Activated naive CD4-positive, alpha-beta T cell treated with anti-CD3 and anti-CD28 coated beads for 36 hours (primary cell): ENCODE data around the gene GSTK1. TPM values are rescaled to one million over a fixed set of nuclear protein-coding genes. Genes with fewer than 3 reads are reported as not detected.
A peak's percentile ranks its signal among the peaks of the same experiment; 100 is the strongest.

Experiments used
- CTCF ChIA-PET: fragments of 350-600 bp; sonication (Branson Sonifier 250); formaldehyde crosslinking; loops from one replicate; lab custom pipeline; 2021; ENCODE audit warnings: antibody characterized with exemption; lab: Charles Lee
- DNase-seq: peaks from one replicate; pipeline ENCODE4 v3.0.0-alpha.2; 2020
- H3K27ac Mint-ChIP-seq: one replicate; pipeline ENCODE4 v1.8.0; 2021; ENCODE audit warnings: mild to moderate bottlenecking, mixed read lengths
- H3K27me3 Mint-ChIP-seq: one replicate; pipeline ENCODE4 v1.8.0; 2021; ENCODE audit warnings: low read depth, mixed read lengths
- H3K36me3 Mint-ChIP-seq: one replicate; pipeline ENCODE4 v1.8.0; 2021; ENCODE audit warnings: low read depth, mixed read lengths
- H3K4me1 Mint-ChIP-seq: one replicate; pipeline ENCODE4 v1.8.0; 2021; ENCODE audit warnings: low read depth, mixed read lengths
- H3K4me3 Mint-ChIP-seq: one replicate; pipeline ENCODE4 v1.8.0; 2021; ENCODE audit warnings: mild to moderate bottlenecking, moderate library complexity, mixed read lengths
- H3K9me3 Mint-ChIP-seq: one replicate; pipeline ENCODE4 v1.8.0; 2021; ENCODE audit warnings: mixed read lengths
- intact Hi-C: fragments of 100-400 bp; cut with micrococcal nuclease; formaldehyde crosslinking; loops from one replicate; pipeline ENCODE4 v1.15.1; 2023
- total RNA-seq, 2 experiments: library from RNA; stranded (reverse); gene quantifications; one replicate each; pipeline ENCODE4 v1.2.3, GENCODE V29; 2021

Gene GSTK1
- total RNA-seq, 2 experiments from 2014 or later = 186 to 187 TPM

- CTCF ChIA-PET = interaction anchor here (0.6 to 6.7 kb wide), 54 partner anchors 8 to 894 kb away, joined by 3 to 137 read pairs (median 6); partner anchors contain the start of genes CASP2, EPHA1 and GSTK1
- Mint-ChIP-seq H3K27ac (no peak overlapping the region), H3K4me1 (peaks cover 22% of the 10 kb centered on the region), H3K4me3 (no peak overlapping the region), H3K27me3 (peaks cover 1% of the 10 kb centered on the region), H3K9me3 (peaks cover 16% of the 10 kb centered on the region), H3K36me3 (peaks cover 2% of the 10 kb centered on the region)
- DNase-seq = peak; percentile 85
- intact Hi-C loops = loop anchor here (1.0 to 10.0 kb wide), 5 partner anchors 21 to 884 kb away; partner anchors contain the start of gene OR2A14
Measured at GRCh38 chr7:143240291-143241168, 22.7 kb upstream of the GSTK1 start.

DNA sequence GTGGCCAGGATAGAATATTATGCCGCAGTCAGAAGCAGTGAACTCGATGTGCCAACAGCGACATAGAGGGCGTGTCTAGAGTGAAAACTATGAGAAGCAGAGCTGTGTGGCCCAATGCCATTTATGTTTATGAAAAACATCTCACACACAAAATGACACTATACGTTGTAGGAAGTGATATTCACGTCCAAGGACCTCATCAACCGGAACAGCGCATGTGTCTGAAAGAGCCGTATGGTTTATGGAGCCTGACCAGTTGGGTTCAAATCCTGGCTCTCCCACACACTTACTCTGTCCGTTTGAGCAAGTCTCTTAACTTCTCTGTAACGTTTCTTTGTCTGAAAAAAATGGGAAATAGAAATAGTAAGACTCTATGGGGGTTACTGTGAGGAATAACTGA lies 20.9 kb upstream of the GSTK1 start:
- no peak overlapping the region for H3K27ac Mint-ChIP-seq
- peaks cover 40% of the 10 kb centered on the region for H3K4me1 Mint-ChIP-seq
- intact Hi-C loops = loop anchor here (10.0 kb wide), 1 partner anchor 882 kb away; the partner anchor contains the start of gene OR2A14

DNA sequence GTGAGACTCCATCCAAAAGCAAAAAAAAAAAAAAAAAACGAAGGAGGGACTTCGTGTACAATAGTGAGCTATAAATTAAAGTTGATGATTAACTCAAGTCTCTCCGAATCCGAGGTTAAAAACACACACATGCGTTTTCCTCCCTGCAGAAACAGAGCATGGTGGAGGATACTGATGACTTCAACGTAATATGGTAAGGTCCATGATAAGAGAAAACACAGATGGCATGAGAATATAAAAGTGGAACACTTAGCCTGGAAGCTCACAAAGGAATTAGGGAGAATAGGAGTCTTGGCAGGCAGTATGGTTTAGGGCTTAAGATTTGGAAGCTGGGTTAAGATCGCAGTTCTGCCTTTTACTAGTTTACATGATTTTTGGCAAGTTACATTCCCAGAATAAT lies 20.1 kb upstream of the GSTK1 start:
- Mint-ChIP-seq H3K27me3 (no peaks in the 10 kb centered on the region), H3K36me3 (peaks cover 4% of the 10 kb centered on the region), H3K9me3 (peaks cover 3% of the 10 kb centered on the region), H3K4me3 (no peak overlapping the region), H3K4me1 (peaks cover 43% of the 10 kb centered on the region), H3K27ac (no peak overlapping the region)
- CTCF ChIA-PET = interaction anchor here (0.7 to 6.7 kb wide), 6 partner anchors 14 to 174 kb away, joined by 3 to 137 read pairs (median 6); no protein-coding TSS in a partner anchor
- no peak for DNase-seq
- intact Hi-C loops = loop anchor here (10.0 kb wide), 1 partner anchor 882 kb away; the partner anchor contains the start of gene OR2A14

More for the DNA sequence above, 20.9 kb upstream of the GSTK1 start:
- CTCF ChIA-PET = interaction anchor here (0.7 to 6.7 kb wide), 6 partner anchors 14 to 175 kb away, joined by 3 to 137 read pairs (median 6); no protein-coding TSS in a partner anchor
- Mint-ChIP-seq H3K9me3 (peaks cover 4% of the 10 kb centered on the region), H3K4me3 (no peak overlapping the region), H3K27me3 (no peaks in the 10 kb centered on the region), H3K36me3 (peaks cover 4% of the 10 kb centered on the region)
- no peak for DNase-seq

DNA sequence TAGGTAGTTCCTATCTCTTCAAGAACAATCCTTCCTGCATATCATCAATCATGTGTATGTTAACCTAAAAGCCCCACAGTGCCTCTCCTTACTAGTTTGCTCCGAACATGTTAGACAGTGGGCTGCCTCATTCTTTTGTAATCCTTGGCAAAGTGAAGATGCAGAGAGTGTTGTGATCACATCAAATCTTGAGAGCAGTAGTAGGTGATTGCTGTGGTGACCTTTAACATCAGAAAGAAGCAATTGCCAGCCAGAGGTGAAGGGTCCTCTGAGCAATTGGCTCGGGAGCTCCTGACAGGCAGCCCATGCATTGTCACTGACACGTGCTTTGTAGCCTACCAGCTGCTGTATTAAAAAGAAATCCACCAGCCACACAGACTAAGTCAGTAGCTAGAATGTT lies 19.6 kb upstream of the GSTK1 start:
- H3K27ac Mint-ChIP-seq = peak overlapping the region; percentile 46
- peaks cover 45% of the 10 kb centered on the region for H3K4me1 Mint-ChIP-seq
- no peak overlapping the region for H3K4me3 Mint-ChIP-seq
- no peaks in the 10 kb centered on the region for H3K27me3 Mint-ChIP-seq
- peaks cover 4% of the 10 kb centered on the region for H3K36me3 Mint-ChIP-seq
- H3K9me3 Mint-ChIP-seq = peaks cover 3% of the 10 kb centered on the region
- CTCF ChIA-PET = interaction anchor here (1.0 to 6.7 kb wide), 6 partner anchors 13 to 173 kb away, joined by 3 to 137 read pairs (median 6); no protein-coding TSS in a partner anchor
- DNase-seq = no peak
- intact Hi-C loops = loop anchor here (2.0 to 10.0 kb wide), 4 partner anchors 27 to 881 kb away; partner anchors contain the start of gene OR2A14

GRCh38 chr7:143244321-143244720 lies 18.9 kb upstream of the GSTK1 start:
- Mint-ChIP-seq H3K4me3 (no peak overlapping the region), H3K27me3 (no peaks in the 10 kb centered on the region), H3K36me3 (peaks cover 4% of the 10 kb centered on the region), H3K27ac (peak overlapping the region; percentile 32), H3K9me3 (peaks cover 3% of the 10 kb centered on the region), H3K4me1 (peaks cover 51% of the 10 kb centered on the region)
- CTCF ChIA-PET = interaction anchor here (1.0 to 6.7 kb wide), 8 partner anchors 11 to 173 kb away, joined by 3 to 137 read pairs (median 6); partner anchors contain the start of gene CASP2
- DNase-seq = no peak
- intact Hi-C loops = loop anchor here (2.0 to 10.0 kb wide), 4 partner anchors 26 to 880 kb away; partner anchors contain the start of gene OR2A14

DNA sequence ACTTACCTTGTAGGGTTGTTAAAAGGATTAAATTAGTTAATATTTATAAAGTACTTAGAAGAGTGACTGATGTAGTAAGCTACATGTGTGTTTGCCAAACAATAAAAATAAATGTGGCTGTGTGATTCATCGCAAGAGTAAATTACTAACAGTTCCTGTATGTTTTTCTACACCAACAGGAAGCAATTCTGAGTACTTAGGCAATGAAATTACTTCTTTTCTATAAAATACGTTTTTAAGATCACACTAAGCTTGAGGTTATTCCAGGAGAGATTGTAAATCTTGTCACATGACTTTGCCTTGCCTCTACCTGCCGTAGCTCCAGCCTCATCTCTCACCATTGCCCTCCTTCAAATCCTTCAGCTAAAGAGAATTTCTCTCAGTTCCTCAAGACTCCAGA lies 18.1 kb upstream of the GSTK1 start:
- H3K36me3 Mint-ChIP-seq = peaks cover 7% of the 10 kb centered on the region
- peaks cover 8% of the 10 kb centered on the region for H3K9me3 Mint-ChIP-seq
- CTCF ChIA-PET = interaction anchor here (1.1 to 2.2 kb wide), 7 partner anchors 9 to 127 kb away, joined by 3 to 6 read pairs (median 4); partner anchors contain the start of genes CASP2 and GSTK1
- no peaks in the 10 kb centered on the region for H3K27me3 Mint-ChIP-seq
- peak overlapping the region; percentile 81 for H3K27ac Mint-ChIP-seq
- H3K4me1 Mint-ChIP-seq = peaks cover 57% of the 10 kb centered on the region
- peak overlapping the region; percentile 1 for H3K4me3 Mint-ChIP-seq
- peak; percentile 43 for DNase-seq
- intact Hi-C loops = loop anchor here (1.0 to 10.0 kb wide), 11 partner anchors 13 to 880 kb away; partner anchors contain the start of genes GSTK1 and OR2A14

DNA sequence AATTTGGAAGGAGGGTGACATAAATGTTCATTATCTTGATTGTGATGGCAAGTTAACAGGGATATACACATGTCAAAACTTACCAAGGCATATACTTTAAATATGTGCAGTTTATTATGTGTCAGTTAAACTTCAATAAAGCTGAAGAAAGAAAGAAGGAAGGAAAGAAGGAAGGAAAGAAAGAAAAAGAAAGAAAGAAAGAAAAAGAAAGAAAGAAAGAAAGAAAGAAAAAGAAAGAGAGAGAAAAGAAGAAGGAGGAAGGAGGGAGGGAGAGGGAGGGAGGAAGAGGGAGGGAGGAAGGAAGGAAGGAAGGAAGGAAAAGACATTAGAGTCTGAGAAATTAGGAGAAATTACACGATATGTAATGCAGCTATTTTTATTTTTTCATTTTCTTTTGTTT lies 15.9 kb upstream of the GSTK1 start:
- Mint-ChIP-seq H3K27me3 (no peaks in the 10 kb centered on the region), H3K27ac (no peak overlapping the region), H3K4me3 (no peak overlapping the region), H3K9me3 (peaks cover 8% of the 10 kb centered on the region), H3K36me3 (peaks cover 7% of the 10 kb centered on the region), H3K4me1 (peaks cover 76% of the 10 kb centered on the region)
- CTCF ChIA-PET = interaction anchor here (0.6 kb wide), 1 partner anchor 854 kb away, joined by 3 read pairs; no protein-coding TSS in a partner anchor
- DNase-seq = no peak
- intact Hi-C loops = loop anchor here (10.0 kb wide), 1 partner anchor 877 kb away; the partner anchor contains the start of gene OR2A14

DNA sequence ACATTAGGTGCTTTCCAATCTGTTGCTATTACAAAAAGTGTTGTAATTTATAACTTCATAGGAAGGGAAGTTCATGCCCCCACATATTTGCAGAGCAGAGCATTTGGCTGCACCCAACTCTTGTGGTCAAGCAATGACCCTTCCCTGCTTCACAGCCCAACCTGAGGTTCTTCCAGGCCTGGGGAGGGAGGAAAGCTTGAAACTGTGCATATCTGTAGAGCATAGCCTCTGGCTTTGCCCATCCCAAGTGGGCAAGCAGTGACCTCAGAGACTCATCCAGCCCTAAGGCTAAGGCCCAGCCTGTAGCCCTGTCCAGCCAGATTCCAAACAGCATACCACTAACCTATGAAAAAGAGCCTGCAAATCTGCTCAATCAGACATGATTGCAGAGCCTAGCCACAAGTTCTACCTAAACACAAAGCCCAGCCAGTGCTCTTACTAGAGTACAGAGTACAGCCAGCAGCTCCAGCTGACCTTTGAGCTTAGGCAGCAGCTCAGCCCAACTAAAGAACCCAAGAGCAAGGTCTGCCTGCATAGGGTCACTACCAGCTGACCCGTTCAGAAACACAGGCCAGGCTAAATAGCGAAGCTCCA lies 14.4 kb upstream of the GSTK1 start:
- no peak overlapping the region for H3K27ac Mint-ChIP-seq
- no peaks in the 10 kb centered on the region for H3K27me3 Mint-ChIP-seq
- H3K36me3 Mint-ChIP-seq = peaks cover 14% of the 10 kb centered on the region
- intact Hi-C loops = loop anchor here (10.0 kb wide), 1 partner anchor 876 kb away; the partner anchor contains the start of gene OR2A14
- peaks cover 78% of the 10 kb centered on the region for H3K4me1 Mint-ChIP-seq
- peaks cover 14% of the 10 kb centered on the region for H3K9me3 Mint-ChIP-seq
- CTCF ChIA-PET = interaction anchor here (0.6 to 2.6 kb wide), 9 partner anchors 8 to 168 kb away, joined by 3 to 18 read pairs (median 3); no protein-coding TSS in a partner anchor
- H3K4me3 Mint-ChIP-seq = no peak overlapping the region
- DNase-seq = no peak

- Mint-ChIP-seq H3K27me3 (no peaks in the 10 kb centered on the region), H3K9me3 (peaks cover 20% of the 10 kb centered on the region), H3K27ac (peak overlapping the region; percentile 53), H3K4me3 (no peak overlapping the region), H3K36me3 (peaks cover 15% of the 10 kb centered on the region), H3K4me1 (peaks cover 78% of the 10 kb centered on the region)
- no peak for DNase-seq
- CTCF ChIA-PET = interaction anchor here (0.7 to 2.6 kb wide), 5 partner anchors 10 to 167 kb away, joined by 3 to 18 read pairs (median 4); no protein-coding TSS in a partner anchor
- intact Hi-C loops = loop anchor here (10.0 kb wide), 1 partner anchor 1565 kb away; no protein-coding TSS in a partner anchor
Measured at GRCh38 chr7:143250199-143250598, 13.0 kb upstream of the GSTK1 start.

GRCh38 chr7:143250822-143251221 lies 12.4 kb upstream of the GSTK1 start:
- CTCF ChIA-PET = interaction anchor here (0.6 to 2.6 kb wide), 4 partner anchors 10 to 415 kb away, joined by 3 to 18 read pairs (median 4); no protein-coding TSS in a partner anchor
- H3K27me3 Mint-ChIP-seq = no peaks in the 10 kb centered on the region
- peak overlapping the region; percentile 75 for H3K27ac Mint-ChIP-seq
- H3K9me3 Mint-ChIP-seq = peaks cover 19% of the 10 kb centered on the region
- DNase-seq = no peak
- peaks cover 15% of the 10 kb centered on the region for H3K36me3 Mint-ChIP-seq
- intact Hi-C loops = loop anchor here (1.0 to 10.0 kb wide), 3 partner anchors 8 to 1564 kb away; partner anchors contain the start of gene GSTK1
- H3K4me3 Mint-ChIP-seq = no peak overlapping the region
- peaks cover 78% of the 10 kb centered on the region for H3K4me1 Mint-ChIP-seq

DNA sequence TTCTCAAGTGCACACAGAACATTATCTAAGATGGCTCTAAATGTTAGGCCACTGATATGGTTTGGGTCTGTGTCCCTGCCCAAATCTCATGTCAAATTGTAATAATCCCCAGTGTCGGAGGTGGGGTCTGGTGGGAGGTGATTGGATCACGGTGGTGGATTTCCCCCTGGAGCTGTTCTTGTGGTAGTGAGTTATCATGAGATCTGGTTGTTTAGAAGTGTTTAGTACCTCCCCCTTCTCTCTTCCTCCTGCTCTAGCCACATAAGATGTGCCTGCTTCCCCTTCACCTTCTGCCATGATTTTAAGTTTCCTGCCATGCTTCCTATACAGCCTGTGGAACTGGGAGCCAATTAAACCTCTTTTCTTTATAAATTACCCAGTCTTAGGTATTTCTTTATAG lies 11.2 kb upstream of the GSTK1 start:
- Mint-ChIP-seq H3K9me3 (peaks cover 17% of the 10 kb centered on the region), H3K36me3 (peaks cover 11% of the 10 kb centered on the region), H3K4me3 (no peak overlapping the region), H3K27me3 (no peaks in the 10 kb centered on the region), H3K27ac (peak overlapping the region; percentile 75), H3K4me1 (peaks cover 75% of the 10 kb centered on the region)
- intact Hi-C loops = loop anchor here (10.0 kb wide), 1 partner anchor 1563 kb away; no protein-coding TSS in a partner anchor
- DNase-seq = peak; percentile 57
- CTCF ChIA-PET = no interaction called here
